Measurements from ENCODE around the gene NKRF.

Gene NKRF

DNA sequence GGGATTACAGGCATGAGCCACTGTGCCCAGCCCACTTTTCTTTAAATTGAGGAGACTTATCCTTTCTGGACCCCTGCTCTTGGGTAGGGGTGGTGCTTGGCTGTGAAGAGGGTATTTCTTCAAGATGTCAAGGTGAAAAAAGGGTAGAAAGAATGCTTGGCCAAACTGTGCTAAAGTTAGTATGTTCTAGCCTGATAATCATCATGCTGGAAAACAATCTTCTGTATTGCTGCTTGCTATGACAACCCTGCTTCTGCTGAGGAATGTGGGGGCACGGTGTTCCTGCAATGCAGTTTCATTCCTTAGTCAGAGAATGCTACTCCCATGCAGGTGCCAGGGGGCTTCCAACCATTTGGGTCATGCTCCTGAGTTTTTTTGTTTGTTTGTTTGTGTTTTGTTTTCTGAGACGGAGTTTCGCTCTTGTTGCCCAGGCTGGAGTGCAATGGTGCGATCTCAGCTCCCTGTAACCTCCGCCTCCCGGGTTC, 35.8 kb downstream of the NKRF start:
- WGBS = 96% methylated on average over 6 of the region's 6 CpGs
- Histone ChIP-seq H3K4me3 (ENCODE audit: low read length) (no peak overlapping the region), H3K9ac (ENCODE audit: low read depth, low read length) (no peak overlapping the region), H3K27me3 (ENCODE audit: insufficient read depth, low read length) (no peaks in the 10 kb centered on the region), H3K4me1 (ENCODE audit: insufficient read depth, low read length) (no peaks in the 10 kb centered on the region), H3K9me3 (ENCODE audit: insufficient read depth, low read depth, low read length) (no peaks in the 10 kb centered on the region), H3K36me3 (ENCODE audit: insufficient read depth, low read length) (no peaks in the 10 kb centered on the region), H3K27ac (ENCODE audit: low read depth, low read length) (no peak overlapping the region)

DNA sequence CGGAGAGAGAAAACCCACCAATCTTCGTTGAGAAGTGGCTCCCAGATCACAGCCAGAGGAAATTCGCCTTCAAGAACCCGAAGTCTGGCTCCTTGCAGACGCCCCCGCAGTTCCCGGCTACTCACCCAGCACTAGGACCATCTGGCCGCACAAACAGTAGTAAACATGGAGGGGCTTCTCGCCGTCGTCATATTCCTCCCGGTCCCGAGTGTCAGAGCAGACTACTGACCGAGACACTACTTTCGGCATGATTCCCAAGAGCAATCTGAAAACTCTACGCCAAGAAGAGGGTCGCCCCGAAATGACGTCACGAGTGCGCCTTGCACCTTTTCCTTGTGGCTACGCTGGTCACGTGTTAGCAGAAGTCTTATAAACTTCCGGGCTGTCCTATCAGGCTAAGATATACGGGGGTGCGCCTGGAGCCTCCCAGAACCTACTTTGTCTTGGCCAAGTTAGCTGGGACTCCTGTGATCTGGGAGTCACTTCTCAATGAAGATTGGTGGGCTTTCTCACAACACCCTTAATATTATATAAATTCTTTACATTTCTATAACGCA, 41.0 kb downstream of the NKRF start, which contains the start of gene STEEP1:
Gene STEEP1, minus strand, starts transcription at position 303 of the 557 bp plus-strand sequence. Its CDS starts 54 bp downstream, at position 249.
- H3K4me3 ChIP-seq (ENCODE audit: low read length) = peak within 1 kb of the TSS; percentile 94
- H3K36me3 ChIP-seq (ENCODE audit: insufficient read depth, low read length) = no peaks in the 10 kb centered on the region; the same call in 1 of the 2 replicates
- H3K27me3 ChIP-seq (ENCODE audit: insufficient read depth, low read length) = no peaks in the 10 kb centered on the region
- peak within 1 kb of the TSS; percentile 84 for H3K9ac ChIP-seq (ENCODE audit: low read depth, low read length)
- H3K9me3 ChIP-seq (ENCODE audit: insufficient read depth, low read depth, low read length) = no peaks in the 10 kb centered on the region
- H3K27ac ChIP-seq (ENCODE audit: low read depth, low read length) = peak within 1 kb of the TSS; percentile 55; the same call in 1 of the 2 replicates
- WGBS = under 1% methylated on average over 26 of the region's 27 CpGs
- H3K4me1 ChIP-seq (ENCODE audit: insufficient read depth, low read length) = no peaks in the 10 kb centered on the region

DNA sequence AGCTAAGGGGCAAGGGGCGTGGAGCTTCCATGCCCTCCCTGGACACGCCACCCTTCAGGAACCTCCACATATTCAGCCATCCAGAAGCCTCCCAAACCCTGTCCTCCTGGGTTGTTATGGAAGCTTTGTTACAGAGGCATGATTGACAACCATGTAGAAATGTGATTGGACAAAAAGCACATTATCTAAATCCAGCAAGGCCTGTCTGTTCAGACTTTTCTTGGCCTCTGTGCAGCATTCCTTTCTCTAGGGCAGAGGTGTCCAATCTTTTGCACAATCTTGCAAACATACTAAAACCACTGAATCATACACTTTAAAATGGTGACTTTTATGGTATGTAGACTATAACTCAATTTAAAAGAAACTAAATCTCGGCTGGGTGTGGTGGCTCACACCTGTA, 53.7 kb downstream of the NKRF start:
- Histone ChIP-seq H3K9me3 (ENCODE audit: insufficient read depth, low read depth, low read length) (no peaks in the 10 kb centered on the region), H3K4me1 (ENCODE audit: insufficient read depth, low read length) (no peaks in the 10 kb centered on the region), H3K27ac (ENCODE audit: low read depth, low read length) (no peak overlapping the region), H3K27me3 (ENCODE audit: insufficient read depth, low read length) (no peaks in the 10 kb centered on the region), H3K36me3 (ENCODE audit: insufficient read depth, low read length) (no peaks in the 10 kb centered on the region; the same call in 1 of the 2 replicates), H3K9ac (ENCODE audit: low read depth, low read length) (no peak overlapping the region), H3K4me3 (ENCODE audit: low read length) (no peak overlapping the region)
- WGBS = 90% methylated on average over 3 of the region's 3 CpGs

DNA sequence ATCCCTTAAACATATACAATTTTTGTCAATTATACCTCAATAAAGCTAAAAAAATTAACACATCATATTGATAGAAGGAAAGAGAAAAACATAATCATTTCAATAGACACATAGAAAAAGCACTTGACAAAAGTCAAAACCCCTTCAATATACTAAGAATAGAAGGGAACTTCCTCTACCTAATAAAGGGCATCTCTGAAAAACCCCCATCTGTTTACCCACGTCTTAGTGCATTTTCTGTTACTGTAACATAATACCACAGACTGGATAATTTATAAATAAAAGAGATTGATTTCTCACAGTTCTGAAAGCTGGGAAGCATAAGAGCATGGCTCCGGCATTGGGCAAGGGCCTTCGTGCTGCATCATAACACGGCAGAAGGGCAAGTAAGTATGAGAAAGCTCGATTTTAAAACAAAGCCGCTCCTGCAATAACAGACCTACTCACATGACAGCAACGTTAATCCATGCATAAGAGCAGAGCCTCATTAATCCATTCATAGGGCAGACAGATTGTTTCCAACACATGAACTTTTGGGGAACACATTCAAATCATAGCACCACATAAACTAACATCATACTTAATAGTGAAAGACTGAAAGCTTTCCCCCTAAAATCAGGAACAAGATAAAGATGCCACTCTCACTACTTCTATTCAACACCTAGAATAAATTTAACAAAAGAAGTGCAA, 56.8 kb downstream of the NKRF start:
- no peaks in the 10 kb centered on the region for H3K36me3 ChIP-seq (ENCODE audit: insufficient read depth, low read length)
- H3K27ac ChIP-seq (ENCODE audit: low read depth, low read length) = no peak overlapping the region
- H3K27me3 ChIP-seq (ENCODE audit: insufficient read depth, low read length) = no peaks in the 10 kb centered on the region
- H3K9ac ChIP-seq (ENCODE audit: low read depth, low read length) = no peak overlapping the region
- H3K9me3 ChIP-seq (ENCODE audit: insufficient read depth, low read depth, low read length) = no peaks in the 10 kb centered on the region
- WGBS = 76% methylated on average over 6 of the region's 7 CpGs
- H3K4me1 ChIP-seq (ENCODE audit: insufficient read depth, low read length) = no peaks in the 10 kb centered on the region
- no peak overlapping the region for H3K4me3 ChIP-seq (ENCODE audit: low read length)

DNA sequence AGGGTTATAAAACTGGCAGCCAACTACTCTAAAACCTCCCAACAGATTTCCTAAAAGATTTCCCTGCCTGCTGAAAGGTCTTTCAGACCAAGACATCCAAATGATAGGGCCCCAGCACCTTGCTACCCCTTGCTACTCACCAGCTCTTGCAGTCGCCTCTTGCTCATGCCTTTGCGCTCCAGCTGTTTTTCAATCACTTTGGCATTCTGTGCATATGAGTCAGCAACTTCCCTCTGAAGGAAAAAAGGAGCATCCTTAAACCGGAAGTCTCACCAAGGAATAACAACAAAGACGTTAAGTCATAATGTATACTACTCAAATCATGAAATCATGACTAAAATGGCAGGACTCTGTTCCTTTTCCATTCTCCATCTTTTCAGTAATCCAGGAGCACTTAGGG, 65.0 kb downstream of the NKRF start:
- H3K36me3 ChIP-seq (ENCODE audit: insufficient read depth, low read length) = peaks cover 16% of the 10 kb centered on the region; the same call in 1 of the 2 replicates
- H3K4me1 ChIP-seq (ENCODE audit: insufficient read depth, low read length) = 0 out of 2 replicates have a peak, but pooled peaks cover 4% of the 10 kb centered on the region
- H3K9ac ChIP-seq (ENCODE audit: low read depth, low read length) = no peak overlapping the region
- peak overlapping the region; percentile 51 for H3K27ac ChIP-seq (ENCODE audit: low read depth, low read length)
- H3K9me3 ChIP-seq (ENCODE audit: insufficient read depth, low read depth, low read length) = no peaks in the 10 kb centered on the region
- H3K4me3 ChIP-seq (ENCODE audit: low read length) = no peak overlapping the region
- 60% methylated on average over 4 of the region's 4 CpGs for WGBS
- no peaks in the 10 kb centered on the region for H3K27me3 ChIP-seq (ENCODE audit: insufficient read depth, low read length)

DNA sequence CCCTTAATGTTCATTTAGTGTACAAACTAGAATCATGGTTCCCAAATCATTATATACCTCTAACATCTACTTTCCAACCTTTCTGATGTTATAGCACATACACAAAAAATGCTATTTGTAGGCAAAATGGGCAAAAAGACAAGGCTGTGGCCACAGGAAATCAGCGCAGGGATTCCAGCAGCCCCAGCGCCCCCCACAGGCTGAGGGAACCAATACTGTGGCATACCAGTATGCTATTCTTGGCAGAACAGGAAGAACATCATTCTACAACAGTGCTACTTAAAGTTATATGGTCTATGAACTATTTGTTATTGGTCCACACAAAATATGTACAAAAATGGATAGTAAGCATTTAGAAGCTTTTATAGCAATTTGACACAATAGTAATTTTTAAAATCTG, 66.4 kb downstream of the NKRF start:
- Histone ChIP-seq H3K9ac (ENCODE audit: low read depth, low read length) (no peak overlapping the region), H3K27ac (ENCODE audit: low read depth, low read length) (no peak overlapping the region), H3K9me3 (ENCODE audit: insufficient read depth, low read depth, low read length) (no peaks in the 10 kb centered on the region), H3K27me3 (ENCODE audit: insufficient read depth, low read length) (no peaks in the 10 kb centered on the region), H3K4me3 (ENCODE audit: low read length) (no peak overlapping the region), H3K36me3 (ENCODE audit: insufficient read depth, low read length) (peaks cover 16% of the 10 kb centered on the region; the same call in 1 of the 2 replicates), H3K4me1 (ENCODE audit: insufficient read depth, low read length) (0 out of 2 replicates have a peak, but pooled peaks cover 4% of the 10 kb centered on the region)
- 55% methylated on average over 2 of the region's 2 CpGs for WGBS
